ENCODE results near the gene OR8G5. TPM values are rescaled to one million over a fixed set of nuclear protein-coding genes. Genes with fewer than 3 reads are reported as not detected.
"Not testable (repeated sequence)": the region's sequence is repeated elsewhere in the genome, so short reads cannot be mapped to it uniquely, and the experiment has no call there.

OR8G5 gene
- total RNA-seq, 1 donor from 2014 or later = not detected

DNA sequence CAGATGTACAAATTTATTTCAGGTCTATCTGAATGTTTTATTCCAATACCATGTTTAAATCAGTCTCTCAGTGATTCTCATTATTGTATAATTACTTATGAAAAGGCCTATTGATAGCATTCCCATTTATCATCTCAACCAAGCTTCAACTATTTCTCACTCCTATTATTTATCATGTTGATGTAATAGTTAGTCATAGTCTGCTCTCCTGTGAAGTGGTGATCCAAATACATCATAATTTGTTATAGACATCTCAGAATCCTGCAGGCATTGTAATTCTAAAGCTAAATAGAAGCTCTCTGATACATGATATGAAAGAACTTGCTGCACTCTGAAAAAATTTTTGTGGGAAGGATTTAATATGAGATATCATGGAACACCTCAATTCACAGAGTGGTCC lies 37.0 kb upstream of the OR8G5 start:
- H3K9me3 ChIP-seq (ENCODE audit: insufficient read depth, low read depth, low read length) = no peaks in the 10 kb centered on the region
- FAIRE-seq (no peak), DNase-seq (ENCODE audit: low read depth) (peak; percentile 6)
- H3K4me3 ChIP-seq (ENCODE audit: insufficient read depth, low read depth, low read length) = no peak overlapping the region
- H2AFZ ChIP-seq (ENCODE audit: low read depth, low read length) = no peak overlapping the region
- TF ChIP-seq EZH2 (IDR thresholded peaks at IDR 0.05; ENCODE audit: insufficient read depth, low read length) = no peak
- TF ChIP-seq, protein P1, sequence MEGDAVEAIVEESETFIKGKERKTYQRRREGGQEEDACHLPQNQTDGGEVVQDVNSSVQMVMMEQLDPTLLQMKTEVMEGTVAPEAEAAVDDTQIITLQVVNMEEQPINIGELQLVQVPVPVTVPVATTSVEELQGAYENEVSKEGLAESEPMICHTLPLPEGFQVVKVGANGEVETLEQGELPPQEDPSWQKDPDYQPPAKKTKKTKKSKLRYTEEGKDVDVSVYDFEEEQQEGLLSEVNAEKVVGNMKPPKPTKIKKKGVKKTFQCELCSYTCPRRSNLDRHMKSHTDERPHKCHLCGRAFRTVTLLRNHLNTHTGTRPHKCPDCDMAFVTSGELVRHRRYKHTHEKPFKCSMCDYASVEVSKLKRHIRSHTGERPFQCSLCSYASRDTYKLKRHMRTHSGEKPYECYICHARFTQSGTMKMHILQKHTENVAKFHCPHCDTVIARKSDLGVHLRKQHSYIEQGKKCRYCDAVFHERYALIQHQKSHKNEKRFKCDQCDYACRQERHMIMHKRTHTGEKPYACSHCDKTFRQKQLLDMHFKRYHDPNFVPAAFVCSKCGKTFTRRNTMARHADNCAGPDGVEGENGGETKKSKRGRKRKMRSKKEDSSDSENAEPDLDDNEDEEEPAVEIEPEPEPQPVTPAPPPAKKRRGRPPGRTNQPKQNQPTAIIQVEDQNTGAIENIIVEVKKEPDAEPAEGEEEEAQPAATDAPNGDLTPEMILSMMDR (IDR thresholded peaks at IDR 0.05; ENCODE audit: insufficient read depth, low read depth, low read length) = no peak
- Mint-ChIP-seq H3K36me3 (ENCODE audit: low read depth, unreplicated experiment) (no peaks in the 10 kb centered on the region), H3K4me1 (ENCODE audit: low read depth, unreplicated experiment) (no peaks in the 10 kb centered on the region), H3K4me3 (ENCODE audit: unreplicated experiment) (no peak overlapping the region), H3K27ac (ENCODE audit: unreplicated experiment) (no peak overlapping the region), H3K9me3 (ENCODE audit: unreplicated experiment) (no peaks in the 10 kb centered on the region), H3K27me3 (ENCODE audit: low read depth, unreplicated experiment) (peaks cover 10% of the 10 kb centered on the region)
- no peaks in the 10 kb centered on the region for H4K20me1 ChIP-seq (ENCODE audit: insufficient read depth, low read length)
- no peak overlapping the region for H3K27ac ChIP-seq (ENCODE audit: low read depth, low read length)
- H3K36me3 ChIP-seq (ENCODE audit: insufficient read depth, low read length) = no peaks in the 10 kb centered on the region
- H3K9ac ChIP-seq (ENCODE audit: low read length) = no peak overlapping the region
- no peaks in the 10 kb centered on the region for H3K79me2 ChIP-seq (ENCODE audit: insufficient read depth, low read length)
- H3K4me2 ChIP-seq (ENCODE audit: low read length) = no peak overlapping the region
- no peaks in the 10 kb centered on the region for H3K27me3 ChIP-seq (ENCODE audit: insufficient read depth, low read length)
- no peaks in the 10 kb centered on the region for H3K4me1 ChIP-seq (ENCODE audit: insufficient read depth, low read length)

DNA sequence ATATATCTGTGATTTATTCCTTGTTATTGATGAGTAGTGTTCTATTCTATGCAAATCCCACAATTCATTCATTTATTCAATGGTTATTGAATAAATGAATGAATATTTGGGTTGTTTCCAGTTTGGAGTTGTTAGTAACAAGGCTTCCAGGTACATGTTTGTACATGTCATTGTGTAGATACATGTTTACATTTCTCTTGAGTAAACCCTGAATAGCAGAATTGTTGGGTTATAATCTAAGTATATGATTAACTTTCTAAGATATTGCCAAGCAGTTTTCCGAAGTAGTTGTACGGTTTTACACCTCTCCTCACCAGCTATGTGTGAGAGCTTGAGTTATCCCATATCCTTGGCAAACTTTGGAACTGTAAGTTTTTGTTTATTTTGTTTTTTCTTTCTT lies 33.8 kb upstream of the OR8G5 start:
- H3K9me3 ChIP-seq (ENCODE audit: insufficient read depth, low read depth, low read length) = no peaks in the 10 kb centered on the region
- TF ChIP-seq, protein P1 (IDR thresholded peaks at IDR 0.05; ENCODE audit: insufficient read depth, low read depth, low read length) = no peak
- no peak for TF ChIP-seq EZH2 (IDR thresholded peaks at IDR 0.05; ENCODE audit: insufficient read depth, low read length)
- Mint-ChIP-seq H3K4me1 (ENCODE audit: low read depth, unreplicated experiment) (no peaks in the 10 kb centered on the region), H3K27me3 (ENCODE audit: low read depth, unreplicated experiment) (no peaks in the 10 kb centered on the region), H3K4me3 (ENCODE audit: unreplicated experiment) (no peak overlapping the region), H3K27ac (ENCODE audit: unreplicated experiment) (no peak overlapping the region), H3K36me3 (ENCODE audit: low read depth, unreplicated experiment) (no peaks in the 10 kb centered on the region), H3K9me3 (ENCODE audit: unreplicated experiment) (no peaks in the 10 kb centered on the region)
- no peaks in the 10 kb centered on the region for H3K4me1 ChIP-seq (ENCODE audit: insufficient read depth, low read length)
- no peaks in the 10 kb centered on the region for H3K36me3 ChIP-seq (ENCODE audit: insufficient read depth, low read length)
- no peak for DNase-seq (ENCODE audit: low read depth)
- no peak overlapping the region for H2AFZ ChIP-seq (ENCODE audit: low read depth, low read length)
- no peaks in the 10 kb centered on the region for H3K79me2 ChIP-seq (ENCODE audit: insufficient read depth, low read length)
- no peak overlapping the region for H3K9ac ChIP-seq (ENCODE audit: low read length)
- H4K20me1 ChIP-seq (ENCODE audit: insufficient read depth, low read length) = no peaks in the 10 kb centered on the region
- no peak overlapping the region for H3K4me2 ChIP-seq (ENCODE audit: low read length)
- H3K27ac ChIP-seq (ENCODE audit: low read depth, low read length) = no peak overlapping the region
- no peaks in the 10 kb centered on the region for H3K27me3 ChIP-seq (ENCODE audit: insufficient read depth, low read length)
- FAIRE-seq = no peak
- H3K4me3 ChIP-seq (ENCODE audit: insufficient read depth, low read depth, low read length) = no peak overlapping the region

DNA sequence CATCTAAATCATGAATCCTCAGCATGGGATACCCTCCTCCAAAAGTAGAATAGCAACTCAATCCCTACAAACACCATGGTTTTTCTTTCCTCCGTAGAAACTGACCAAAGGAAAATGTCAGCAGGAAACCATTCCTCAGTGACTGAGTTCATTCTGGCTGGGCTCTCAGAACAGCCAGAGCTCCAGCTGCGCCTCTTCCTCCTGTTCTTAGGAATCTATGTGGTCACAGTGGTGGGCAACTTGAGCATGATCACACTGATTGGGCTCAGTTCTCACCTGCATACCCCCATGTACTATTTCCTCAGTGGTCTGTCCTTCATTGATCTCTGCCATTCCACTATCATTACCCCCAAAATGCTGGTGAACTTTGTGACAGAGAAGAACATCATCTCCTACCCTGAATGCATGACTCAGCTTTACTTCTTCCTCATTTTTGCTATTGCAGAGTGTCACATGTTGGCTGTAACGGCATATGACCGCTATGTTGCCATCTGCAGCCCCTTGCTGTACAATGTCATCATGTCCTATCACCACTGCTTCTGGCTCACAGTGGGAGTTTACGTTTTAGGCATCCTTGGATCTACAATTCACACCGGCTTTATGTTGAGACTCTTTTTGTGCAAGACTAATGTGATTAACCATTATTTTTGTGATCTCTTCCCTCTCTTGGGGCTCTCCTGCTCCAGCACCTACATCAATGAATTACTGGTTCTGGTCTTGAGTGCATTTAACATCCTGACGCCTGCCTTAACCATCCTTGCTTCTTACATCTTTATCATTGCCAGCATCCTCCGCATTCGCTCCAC lies 31.4 kb upstream of the OR8G5 start:
- not testable (repeated sequence) for H3K79me2 ChIP-seq (ENCODE audit: insufficient read depth, low read length); DNase-seq (ENCODE audit: low read depth); H2AFZ ChIP-seq (ENCODE audit: low read depth, low read length); H3K36me3 Mint-ChIP-seq (ENCODE audit: low read depth, unreplicated experiment); H3K27me3 ChIP-seq (ENCODE audit: insufficient read depth, low read length); H3K27ac ChIP-seq (ENCODE audit: low read depth, low read length); H3K4me2 ChIP-seq (ENCODE audit: low read length); H3K9me3 ChIP-seq (ENCODE audit: insufficient read depth, low read depth, low read length); H3K9ac ChIP-seq (ENCODE audit: low read length); H3K9me3 Mint-ChIP-seq (ENCODE audit: unreplicated experiment); FAIRE-seq; H4K20me1 ChIP-seq (ENCODE audit: insufficient read depth, low read length); H3K4me3 Mint-ChIP-seq (ENCODE audit: unreplicated experiment); H3K36me3 ChIP-seq (ENCODE audit: insufficient read depth, low read length); H3K4me3 ChIP-seq (ENCODE audit: insufficient read depth, low read depth, low read length); H3K4me1 Mint-ChIP-seq (ENCODE audit: low read depth, unreplicated experiment); H3K27ac Mint-ChIP-seq (ENCODE audit: unreplicated experiment); H3K4me1 ChIP-seq (ENCODE audit: insufficient read depth, low read length); H3K27me3 Mint-ChIP-seq (ENCODE audit: low read depth, unreplicated experiment)
